HG02840 (cell line): ENCODE measurements around the gene FMO2.

Experiments
- ATAC-seq: cut with Tn5 transposase; IDR thresholded peaks from one replicate; pipeline ENCODE4 v1.9.1; 2021; ENCODE audit warnings: mild to moderate bottlenecking, moderate library complexity, moderate number of reproducible peaks; ENCODE audit not compliant: unreplicated experiment, low FRiP score

Gene FMO2, protein sequence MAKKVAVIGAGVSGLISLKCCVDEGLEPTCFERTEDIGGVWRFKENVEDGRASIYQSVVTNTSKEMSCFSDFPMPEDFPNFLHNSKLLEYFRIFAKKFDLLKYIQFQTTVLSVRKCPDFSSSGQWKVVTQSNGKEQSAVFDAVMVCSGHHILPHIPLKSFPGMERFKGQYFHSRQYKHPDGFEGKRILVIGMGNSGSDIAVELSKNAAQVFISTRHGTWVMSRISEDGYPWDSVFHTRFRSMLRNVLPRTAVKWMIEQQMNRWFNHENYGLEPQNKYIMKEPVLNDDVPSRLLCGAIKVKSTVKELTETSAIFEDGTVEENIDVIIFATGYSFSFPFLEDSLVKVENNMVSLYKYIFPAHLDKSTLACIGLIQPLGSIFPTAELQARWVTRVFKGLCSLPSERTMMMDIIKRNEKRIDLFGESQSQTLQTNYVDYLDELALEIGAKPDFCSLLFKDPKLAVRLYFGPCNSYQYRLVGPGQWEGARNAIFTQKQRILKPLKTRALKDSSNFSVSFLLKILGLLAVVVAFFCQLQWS

DNA sequence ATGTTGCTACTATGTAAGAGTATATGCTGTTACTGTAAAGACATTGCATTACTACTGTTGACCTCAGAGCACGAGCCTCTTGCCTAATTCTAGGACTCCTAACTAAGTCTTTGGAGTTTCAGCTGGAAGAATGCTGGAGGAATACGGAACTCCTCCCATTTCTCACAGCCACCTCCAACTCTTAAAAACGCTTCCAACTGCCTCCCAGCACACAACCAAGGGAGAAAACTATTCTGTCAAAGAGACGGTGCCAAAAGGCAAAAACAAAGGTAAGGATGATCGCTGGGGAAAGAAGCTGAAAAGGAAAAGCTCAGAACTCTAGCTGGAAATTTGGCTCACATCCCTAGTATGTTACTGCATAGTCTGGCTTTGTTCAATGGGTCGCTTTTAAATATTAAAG lies at the start of gene FMO2:
Gene FMO2 (plus strand): TSS at position 210 of the 400 bp plus-strand sequence. CDS start 414 bp downstream, outside the sequence.
- no peak for ATAC-seq

DNA sequence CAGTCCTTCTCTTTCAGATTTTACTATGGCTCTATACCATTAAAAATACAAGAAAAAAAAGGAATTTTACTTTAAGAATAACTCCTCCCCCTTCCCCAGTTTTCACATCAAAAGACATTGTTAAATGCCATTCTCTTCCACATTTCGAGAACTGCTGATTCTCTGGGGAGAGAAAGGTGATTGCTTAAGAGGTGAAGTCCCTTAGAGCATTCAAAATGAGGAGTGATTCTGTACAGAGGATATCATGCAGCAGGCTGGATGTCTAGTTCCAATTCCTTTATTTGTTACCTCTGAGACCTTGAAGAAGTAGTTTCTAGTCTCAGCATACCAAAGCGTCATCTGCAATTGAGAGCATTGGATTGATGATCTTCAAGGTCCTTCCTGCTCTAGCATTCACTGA lies 47.5 kb upstream of the FMO2 start:
- ATAC-seq = no peak

DNA sequence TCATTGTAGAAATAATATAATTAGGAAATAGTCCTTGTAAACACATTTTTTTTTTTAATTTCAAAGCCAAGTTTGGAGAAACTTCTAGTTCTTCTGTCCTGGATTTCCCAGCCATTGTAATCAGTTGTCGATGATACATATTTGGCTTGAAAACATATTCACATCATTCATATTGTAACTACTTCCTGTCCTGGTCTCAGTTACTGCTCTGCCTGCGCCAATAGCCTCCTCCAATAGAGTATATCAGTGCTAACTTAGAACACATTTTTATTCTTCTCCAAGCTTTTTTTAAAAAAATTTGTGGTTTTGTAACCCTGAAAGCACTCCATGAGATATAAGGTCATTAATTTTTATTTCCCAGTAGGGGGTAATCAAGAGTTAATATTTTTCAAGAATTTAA lies 46.1 kb upstream of the FMO2 start:
- no peak for ATAC-seq

DNA sequence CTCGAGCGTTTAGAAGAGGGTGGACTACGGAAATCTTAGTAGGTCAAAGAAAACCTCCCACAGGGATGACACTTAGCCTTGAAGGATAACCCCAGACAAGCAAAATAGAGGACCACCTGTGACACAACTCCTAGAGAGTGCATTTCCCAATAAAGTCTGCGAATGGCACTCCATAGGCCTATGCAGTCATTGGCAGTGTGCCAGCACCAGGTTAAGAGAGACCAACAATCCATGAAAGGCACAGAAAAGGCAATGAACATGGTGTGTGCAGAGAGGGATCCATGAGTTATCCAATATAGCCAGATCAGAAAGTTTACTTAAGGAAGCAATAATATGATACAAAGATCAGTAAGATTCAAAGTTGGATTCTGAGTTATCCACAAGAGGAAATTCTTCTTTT lies 45.2 kb upstream of the FMO2 start:
- ATAC-seq = no peak

DNA sequence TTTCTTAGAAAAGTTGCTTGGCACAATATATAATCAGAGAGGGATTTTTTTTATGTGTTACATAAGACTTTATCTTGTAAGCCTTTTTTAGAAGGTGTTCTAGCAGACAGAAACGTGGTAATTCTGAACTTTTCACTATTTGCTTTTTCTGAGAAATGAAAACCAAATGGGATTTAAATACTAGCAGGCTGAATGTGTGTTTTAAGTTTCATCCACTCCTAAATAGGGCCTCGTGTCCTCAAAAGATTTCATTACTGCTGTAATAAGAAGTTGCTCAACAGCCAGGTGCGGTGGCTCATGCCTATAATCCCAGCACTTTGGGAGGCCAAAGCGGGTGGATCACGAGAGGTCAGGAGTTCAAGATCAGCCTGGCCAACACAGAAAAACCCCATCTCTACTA lies 44.7 kb upstream of the FMO2 start:
- no peak for ATAC-seq

DNA sequence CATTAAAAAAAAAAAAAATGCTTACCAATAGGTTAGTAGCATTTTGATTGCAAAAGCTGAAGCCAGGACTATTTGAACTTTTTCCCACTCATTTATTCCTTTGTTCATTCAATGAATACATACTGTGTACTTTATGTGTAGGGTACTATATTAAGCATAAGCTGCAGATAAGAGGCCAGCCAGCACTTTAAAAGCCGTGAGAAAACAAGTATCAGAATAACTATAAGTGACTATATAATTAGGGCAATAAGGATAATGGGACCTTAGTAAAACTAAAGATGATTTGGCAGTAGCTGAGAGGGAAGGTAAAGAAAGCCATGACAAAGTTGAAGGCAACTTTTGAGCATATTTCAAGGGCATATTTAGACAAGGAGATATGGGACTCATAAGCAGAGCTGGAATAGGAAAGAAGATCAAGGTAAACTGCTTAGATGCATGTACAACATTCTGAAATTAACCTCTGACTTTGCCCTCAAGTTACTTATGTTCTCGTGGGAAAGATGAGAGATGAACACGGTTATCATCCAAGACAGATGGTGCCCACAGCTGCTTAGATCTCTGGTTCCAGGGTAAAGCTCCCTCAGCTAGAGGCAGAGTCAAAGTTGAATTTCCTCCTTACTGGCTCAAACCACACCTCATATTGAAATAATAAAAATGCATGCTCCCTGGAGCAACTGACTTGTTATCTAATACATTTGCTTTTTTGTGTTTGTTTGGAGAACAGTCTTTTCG lies 44.0 kb upstream of the FMO2 start:
- no peak for ATAC-seq

DNA sequence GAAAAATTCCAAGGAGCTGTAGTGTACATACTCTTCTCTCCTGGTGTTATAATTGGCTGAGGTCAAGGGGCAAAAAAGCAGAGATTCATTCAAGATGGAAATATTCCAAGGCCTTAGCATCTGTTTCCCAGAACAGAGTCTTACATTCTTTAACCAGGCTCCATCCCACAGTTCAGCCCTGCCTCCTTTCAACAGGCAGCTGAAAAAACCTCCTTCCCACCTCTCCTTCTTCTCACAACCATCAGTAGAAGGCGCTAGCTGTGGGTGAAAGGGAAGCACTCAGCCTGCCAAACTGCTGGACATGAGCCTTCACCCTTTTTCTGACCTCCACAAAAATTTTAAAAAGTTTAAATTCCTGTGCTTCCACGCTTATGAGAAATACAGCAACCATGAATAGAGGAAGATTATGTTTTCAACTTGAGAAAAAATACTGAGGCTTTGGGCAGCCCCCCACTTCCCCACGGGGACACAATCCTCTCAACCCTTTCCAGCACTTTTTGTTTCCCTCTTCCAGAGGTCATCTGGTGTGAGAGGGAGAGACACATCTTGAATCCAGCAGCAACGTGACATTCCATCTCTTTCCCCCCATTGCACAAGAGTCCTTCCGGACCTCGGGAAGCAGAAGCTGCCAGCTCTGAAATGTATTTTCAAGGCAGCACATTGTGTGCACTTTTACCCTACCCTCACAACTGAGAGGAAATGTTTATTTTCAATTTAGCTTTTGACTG lies 43.2 kb upstream of the FMO2 start:
- no peak for ATAC-seq

DNA sequence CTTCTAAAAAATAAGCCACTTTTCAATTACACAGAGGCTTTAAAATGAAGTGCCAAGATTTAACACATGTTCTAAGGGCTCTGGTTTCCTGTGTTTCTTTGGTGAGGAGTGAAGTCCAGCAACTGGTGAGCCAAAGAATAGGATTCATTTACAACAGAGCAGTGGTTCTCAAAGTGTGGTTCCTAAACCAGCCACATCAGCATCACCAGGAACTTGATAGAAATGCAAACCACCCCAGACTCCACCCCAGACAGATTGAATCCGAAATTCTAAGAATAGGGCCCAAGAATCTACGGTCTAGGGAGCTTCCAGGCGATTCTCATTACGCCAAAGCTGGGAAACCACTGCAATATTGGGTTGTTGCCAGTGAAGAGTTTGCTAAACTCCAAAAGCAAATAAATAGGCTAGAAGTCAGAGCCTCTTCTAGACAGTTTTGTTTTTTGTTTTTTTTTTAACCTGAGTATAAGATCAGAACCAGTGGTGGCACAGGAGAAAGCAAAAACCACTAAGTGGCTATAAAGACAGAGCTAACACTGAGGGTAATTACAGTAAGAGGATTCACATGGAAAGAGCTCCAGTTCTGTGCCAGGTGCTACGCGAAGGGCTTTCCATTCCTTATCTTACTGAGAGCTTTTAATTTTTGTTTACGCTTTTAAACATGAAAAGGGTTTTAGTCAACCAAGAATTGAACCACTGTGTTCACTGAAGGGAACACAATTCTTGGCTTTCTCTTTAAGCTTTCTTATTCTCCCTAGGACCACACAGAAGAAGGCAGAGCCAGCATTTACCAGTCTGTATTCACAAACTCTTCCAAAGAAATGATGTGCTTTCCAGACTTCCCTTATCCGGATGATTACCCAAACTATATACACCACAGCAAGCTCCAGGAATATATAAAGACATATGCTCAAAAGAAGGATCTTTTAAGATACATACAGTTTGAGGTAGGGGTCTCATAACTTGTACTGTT lies 42.4 kb upstream of the FMO2 start:
- no peak for ATAC-seq

DNA sequence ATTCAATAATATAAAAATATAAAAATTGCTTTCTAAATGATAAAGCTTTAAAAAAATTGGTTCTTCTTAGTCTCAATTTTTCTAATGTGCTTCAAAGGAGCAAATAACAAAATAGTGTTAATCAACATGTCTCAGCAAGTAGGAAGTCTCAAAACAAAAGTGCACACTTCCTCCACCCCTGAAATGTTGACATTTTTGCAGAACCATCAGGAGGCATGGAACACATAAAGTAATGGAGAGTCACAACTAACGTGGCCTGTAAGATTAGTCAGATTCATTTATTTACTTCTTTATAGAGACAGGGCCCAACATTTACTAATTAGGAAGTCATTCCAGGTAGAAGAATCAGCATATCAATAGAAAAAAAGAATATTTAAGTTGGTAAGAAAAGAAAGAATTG lies 34.9 kb upstream of the FMO2 start:
- ATAC-seq = no peak

DNA sequence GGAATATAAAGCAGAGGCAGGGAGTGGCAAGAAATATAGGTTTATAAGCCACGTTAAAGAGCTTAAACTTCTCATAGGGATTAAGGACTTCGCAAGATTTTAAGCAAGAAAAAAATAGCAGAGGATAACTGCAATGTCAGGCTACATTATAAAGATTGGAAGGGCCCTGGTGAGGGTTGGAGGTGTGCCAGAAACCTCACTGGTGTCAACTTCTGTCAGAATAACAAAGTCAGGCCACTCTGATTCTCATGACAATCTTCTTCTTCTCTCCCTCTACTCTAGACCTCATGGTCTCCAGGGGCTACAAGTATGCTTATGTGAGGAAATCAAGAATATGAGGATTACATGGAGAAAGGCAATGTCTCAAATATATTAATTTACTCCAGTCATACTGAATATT lies 32.6 kb upstream of the FMO2 start:
- no peak for ATAC-seq

DNA sequence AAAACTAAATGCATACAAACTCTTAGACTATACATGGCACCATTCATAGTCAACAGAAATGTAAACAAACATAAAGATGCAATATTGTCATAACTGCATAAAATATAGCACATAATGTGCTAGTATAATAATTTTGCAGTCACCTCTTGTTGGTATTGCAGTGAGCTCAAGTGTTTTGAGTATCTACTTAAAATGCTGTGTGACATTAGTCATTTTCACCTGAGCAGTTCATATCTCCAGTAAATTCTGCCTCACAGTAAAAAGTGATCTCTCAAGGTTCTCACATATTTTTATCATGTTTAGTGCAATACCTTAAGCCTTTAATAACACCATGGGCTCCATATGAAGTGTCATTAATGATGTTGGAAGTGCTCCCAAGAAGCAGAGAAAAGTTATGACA lies 29.6 kb upstream of the FMO2 start:
- ATAC-seq = no peak

DNA sequence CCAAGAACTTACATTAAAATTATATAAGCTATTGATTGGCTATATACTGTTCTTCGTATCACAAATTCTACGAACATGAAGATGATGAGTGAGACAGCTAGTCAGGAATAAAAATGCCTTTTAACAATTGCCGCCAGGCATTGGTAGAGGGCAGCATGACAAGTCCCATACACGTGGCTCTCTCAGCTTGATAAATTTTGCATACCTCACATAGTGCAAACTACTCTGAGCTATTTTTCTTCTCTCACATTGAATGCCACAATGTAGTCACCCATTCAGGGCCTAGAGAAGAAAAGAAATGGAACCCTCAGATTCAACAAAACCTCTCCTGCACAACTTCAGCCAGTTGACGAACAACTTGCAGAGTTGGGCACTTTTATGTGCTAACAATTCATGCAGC lies 27.0 kb upstream of the FMO2 start:
- no peak for ATAC-seq

DNA sequence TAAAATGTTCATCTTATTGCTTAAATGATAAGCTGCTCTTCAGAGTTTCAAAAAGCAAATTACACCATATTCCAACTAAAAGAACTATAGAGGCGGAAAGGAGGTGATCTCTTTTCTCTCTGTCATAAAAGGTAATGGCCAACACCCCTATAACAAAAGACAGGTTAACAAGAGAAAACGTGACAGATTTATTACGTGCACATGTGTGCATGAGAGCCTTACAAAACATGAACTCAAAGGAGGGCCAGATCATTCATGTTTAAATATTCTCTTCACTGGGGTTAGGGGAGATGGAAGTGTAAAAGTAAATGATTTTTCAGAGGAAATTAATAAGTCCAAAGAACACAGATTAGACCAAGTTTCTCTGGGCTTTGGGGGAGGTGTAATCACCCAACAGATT lies 26.5 kb upstream of the FMO2 start:
- no peak for ATAC-seq

DNA sequence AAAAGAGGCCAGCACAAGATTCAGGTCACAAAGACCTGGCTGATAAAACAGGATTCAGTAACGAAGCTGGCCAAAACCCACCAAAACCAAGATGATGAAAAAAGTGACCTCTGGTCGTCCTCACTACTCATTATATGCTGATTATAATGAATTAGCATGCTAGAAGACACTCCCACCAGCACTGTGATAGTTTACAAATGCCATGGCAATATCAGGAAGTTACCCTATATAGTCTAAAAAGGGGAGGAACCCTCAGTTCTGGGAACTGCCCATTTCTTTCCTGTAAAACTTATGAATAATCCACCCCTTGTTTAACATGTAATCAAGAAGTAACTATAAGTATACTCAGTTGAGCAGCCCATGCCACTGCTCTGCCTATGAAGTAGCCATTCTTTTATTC lies 26.0 kb upstream of the FMO2 start:
- no peak for ATAC-seq

DNA sequence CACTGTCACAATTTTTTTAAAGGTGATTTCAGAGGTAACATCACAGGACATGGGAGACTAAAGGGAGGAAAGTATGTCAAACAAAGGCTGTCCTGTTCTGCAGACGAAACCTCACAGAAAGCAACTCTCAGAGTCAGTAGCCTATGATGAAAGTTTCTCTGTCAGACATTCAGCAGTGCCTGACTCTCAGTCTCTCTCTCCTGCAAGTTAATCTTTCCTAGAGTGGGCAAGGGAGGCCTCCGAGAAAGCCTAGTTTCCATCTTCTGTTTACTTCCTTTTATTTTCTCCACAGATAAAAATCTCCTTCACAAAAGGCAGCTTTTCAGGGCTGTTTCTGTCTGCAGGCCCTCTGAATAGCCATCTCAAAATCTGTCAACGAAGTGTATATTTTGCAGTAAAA lies 24.9 kb upstream of the FMO2 start:
- ATAC-seq = no peak

DNA sequence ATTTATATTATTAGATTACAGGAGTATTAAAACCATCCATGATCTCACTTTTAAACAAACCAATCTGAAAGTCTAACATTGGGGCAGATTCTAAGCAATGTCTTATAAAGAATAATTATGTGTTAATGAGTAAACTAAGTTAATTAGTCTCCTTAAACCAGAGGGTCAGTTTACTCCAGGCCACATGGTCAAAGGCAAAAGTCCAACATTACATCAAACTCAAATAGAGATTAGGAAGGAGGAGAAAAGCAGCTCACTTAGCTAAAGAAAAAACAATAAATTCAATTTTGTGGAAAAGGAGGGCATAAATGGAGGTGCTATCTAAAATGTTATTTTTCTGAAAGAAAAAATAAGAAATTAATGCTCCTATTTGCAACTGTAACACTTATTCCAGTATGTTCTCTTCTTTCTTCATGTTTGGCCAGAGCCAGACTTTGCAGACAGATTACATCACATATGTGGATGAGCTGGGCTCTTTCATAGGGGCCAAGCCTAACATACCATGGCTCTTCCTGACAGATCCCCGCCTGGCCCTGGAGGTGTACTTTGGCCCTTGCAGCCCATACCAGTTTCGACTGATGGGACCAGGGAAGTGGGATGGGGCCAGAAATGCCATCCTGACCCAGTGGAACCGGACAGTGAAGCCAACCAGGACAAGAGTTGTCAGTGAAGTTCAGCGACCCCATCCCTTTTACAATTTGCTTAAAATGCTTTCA lies 24.3 kb upstream of the FMO2 start:
- ATAC-seq = no peak

DNA sequence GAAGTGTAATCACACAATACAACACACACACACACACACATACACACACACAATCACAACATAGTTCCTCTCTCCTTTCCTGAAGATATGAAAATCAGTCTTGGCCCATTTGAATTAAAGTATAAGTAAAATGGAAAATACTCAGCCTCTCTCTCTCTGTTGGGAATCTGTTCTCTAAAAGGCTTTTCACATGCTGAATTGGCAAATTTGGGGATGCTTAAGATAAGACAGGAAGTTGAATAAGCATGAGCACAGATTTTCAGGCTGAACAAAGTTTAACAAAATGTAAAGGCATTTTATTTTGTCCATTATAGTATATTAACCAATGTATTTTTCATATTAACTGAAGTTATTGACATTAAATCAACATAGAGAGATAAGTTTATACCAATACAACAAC lies 23.7 kb upstream of the FMO2 start:
- no peak for ATAC-seq

DNA sequence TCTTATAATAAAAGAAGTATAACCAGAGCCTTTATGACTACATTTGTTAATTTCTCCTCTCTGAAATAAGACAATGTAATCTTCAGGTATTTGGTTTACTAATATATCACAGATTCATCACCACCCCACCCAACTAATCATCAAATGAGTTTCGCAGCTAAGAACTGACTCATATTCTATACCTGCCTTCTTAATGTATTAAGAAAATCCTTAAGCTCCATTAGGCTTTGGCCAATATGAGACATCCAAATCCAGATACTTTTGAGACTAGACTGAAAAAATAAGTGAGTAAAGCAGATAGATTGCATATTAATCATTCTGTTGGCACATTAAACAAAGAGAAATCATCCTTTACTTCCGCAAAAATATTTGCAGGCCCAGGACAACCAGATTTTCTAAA lies 18.7 kb upstream of the FMO2 start:
- ATAC-seq = no peak

DNA sequence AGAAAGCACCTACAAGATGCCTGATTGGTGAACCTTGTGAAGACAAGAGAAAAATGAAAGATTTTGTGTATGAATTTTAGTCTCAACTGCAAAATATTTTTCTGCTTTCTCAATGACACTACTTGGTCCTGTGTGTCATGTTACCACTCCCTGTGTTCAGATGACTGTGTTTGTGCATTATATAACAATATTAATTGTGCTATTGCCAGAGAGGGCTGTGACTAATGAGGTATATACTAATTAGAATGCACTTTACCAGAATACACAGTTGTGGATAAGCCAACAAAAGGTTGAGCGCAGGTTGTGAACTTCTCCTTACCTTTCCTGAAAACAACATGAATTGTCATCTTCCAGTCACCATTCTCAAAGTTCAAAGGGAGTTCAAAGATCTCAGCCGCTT lies 17.3 kb upstream of the FMO2 start:
- ATAC-seq = no peak
